ENCODE data around the gene LYSMD3. TPM values are rescaled to one million over a fixed set of nuclear protein-coding genes. Genes with fewer than 3 reads are reported as not detected.

The LYSMD3 gene
- total and polyA plus RNA-seq, 9 of the 15 experiments (the other 6 are each of a cell fraction or from before 2014, with no cell fraction given) = 9.5 to 42.3 (median 20.7) TPM

GRCh38 chr5:90547072-90547536 lies 17.7 kb upstream of the LYSMD3 start (continued):
- TF ChIP-seq ATF3 (IDR thresholded peaks at IDR 0.05) = peak; percentile 22; the same call in 1 of the 2 replicates
- no peak for TF ChIP-seq ATF3 (CRISPR knock-in tag; conservative IDR thresholded peaks at IDR 0.05)
- no peak for TF ChIP-seq MXD1 (CRISPR knock-in tag; IDR thresholded peaks at IDR 0.05; ENCODE audit: borderline replicate concordance, poor library complexity, severe bottlenecking)
- TF ChIP-seq KHSRP (IDR thresholded peaks at IDR 0.05) = no peak
- TF ChIP-seq POLR2H (tag; IDR thresholded peaks at IDR 0.05; ENCODE audit: low read depth) = no peak
- no peak for TF ChIP-seq ZNF707 (CRISPR knock-in tag; conservative IDR thresholded peaks at IDR 0.05)
- TF ChIP-seq CEBPB (tag; IDR thresholded peaks at IDR 0.05) = peak; percentile 24; the same call in 1 of the 2 replicates
- peak; percentile 77 for TF ChIP-seq ZNF75A (CRISPR knock-in tag; IDR thresholded peaks at IDR 0.05)

- Histone ChIP-seq H3K4me2 (ENCODE audit: insufficient read depth, low read length) (no peak overlapping the region), H3K27me3 (ENCODE audit: control insufficient read depth in 2 of 2, insufficient read depth in 2 of 2, low read length in 2 of 2) (no peaks in the 10 kb centered on the region), H3K27ac (ENCODE audit: extremely low read depth, low read depth, low read length) (no peak overlapping the region), H3K79me2 (ENCODE audit: control insufficient read depth, insufficient read depth, low read length) (no peaks in the 10 kb centered on the region), H3K9me1 (ENCODE audit: control insufficient read depth, insufficient read depth, low read length) (no peaks in the 10 kb centered on the region), H3K9ac (ENCODE audit: insufficient read depth in 1 of 2, low read depth in 2 of 2, low read length in 2 of 2) (no peak overlapping the region), H3K4me3 (no peak overlapping the region), H4K20me1 (replicated peaks; ENCODE audit: control insufficient read depth, insufficient read depth, low read length) (no peaks in the 10 kb centered on the region), H2AFZ (ENCODE audit: low read depth, low read length) (no peak overlapping the region; the same call in 1 of the 2 replicates), H3K9me3 (replicated peaks; ENCODE audit: control insufficient read depth, insufficient read depth, low read depth, low read length) (no peaks in the 10 kb centered on the region), H3K4me1 (replicated peaks in 1 of 2; ENCODE audit: control insufficient read depth in 2 of 2, insufficient read depth in 2 of 2, low read length in 2 of 2) (peaks cover 3 to 11% of the 10 kb centered on the region in 2 experiments; a peak in 4 of 5 replicates), H3K36me3 (ENCODE audit: control insufficient read depth, insufficient read depth, low read length) (no peaks in the 10 kb centered on the region)
- CTCF ChIA-PET (ENCODE audit: low intra/inter-chr PET ratio) = no interaction called here
- ATAC-seq (no peak), DNase-seq (ENCODE audit: extremely low read depth in 1 of 4, low spot score in 3 of 4) (no peak), FAIRE-seq (no peak)
- TF ChIP-seq MAFK (IDR thresholded peaks at IDR 0.05; ENCODE audit: low read length) = peak; percentile 27; the same call in 1 of the 2 replicates
- TF ChIP-seq C11orf30 (IDR thresholded peaks at IDR 0.05; ENCODE audit: low read depth) = peak; percentile 62
- TF ChIP-seq MEIS2 (IDR thresholded peaks at IDR 0.05; ENCODE audit: partially characterized antibody) = no peak
- no peak for TF ChIP-seq CEBPG (CRISPR knock-in tag; IDR thresholded peaks at IDR 0.05)
- 0 out of 4 replicates have a peak, but pooled peaks of 1 of the 2 experiments have one; percentile 5 for TF ChIP-seq CEBPG (tag; conservative IDR thresholded peaks at IDR 0.05 in 1 of 2, IDR thresholded peaks at IDR 0.05 in 1 of 2)
- peak; percentile 86 for TF ChIP-seq ZNF316 (IDR thresholded peaks at IDR 0.05)
- TF ChIP-seq MAFG (tag; conservative IDR thresholded peaks at IDR 0.05) = peak; percentile 53
- no peak for TF ChIP-seq PRDM10 (IDR thresholded peaks at IDR 0.05; ENCODE audit: partially characterized antibody)
- 0 out of 2 replicates have a peak, but pooled peaks have one; percentile 41 for TF ChIP-seq MAFF (IDR thresholded peaks at IDR 0.05; ENCODE audit: low read length)
- no TSS peak for BruUV-seq (replicated peaks)
- intact Hi-C loops (cut with micrococcal nuclease) = no loop called here
- in situ Hi-C loops (cut with MboI) = no loop called here
- WGBS (ENCODE audit: insufficient coverage, low coverage, missing lambda C conversion rate) = 82% methylated on average over 4 of the region's 4 CpGs
- POLR2A ChIA-PET = interaction anchor here (0.7 kb wide), 2 partner anchors 37 to 403 kb away, joined by 3 read pairs; no protein-coding TSS in a partner anchor
Measured at GRCh38 chr5:90546216-90546837, 16.9 kb upstream of the LYSMD3 start.

Data from K562 (cell line).